H9 (cell line): Measurements from ENCODE around the gene ZNF786. TPM values are rescaled to one million over a fixed set of nuclear protein-coding genes. Genes with fewer than 3 reads are reported as not detected.
A peak's percentile ranks its signal among the peaks of the same experiment; 100 is the strongest.

Experiments
- DNase-seq: peaks from one replicate; pipeline ENCODE4 v3.0.0-alpha.2; 2017
- H2AFZ ChIP-seq: one replicate; pipeline ENCODE4 v1.6.1; 2013; ENCODE audit warnings: mild to moderate bottlenecking, low read length, control low read depth, moderate library complexity
- H2AK5ac ChIP-seq: 2 replicates; pipeline ENCODE4 v1.6.1; 2013; ENCODE audit warnings: low read length, control low read depth, mixed read lengths; ENCODE audit not compliant: insufficient read length
- H2BK120ac ChIP-seq: one replicate; pipeline ENCODE4 v1.6.1; 2013; ENCODE audit warnings: low read depth, mild to moderate bottlenecking, low read length, control low read depth, inconsistent platforms; ENCODE audit not compliant: poor library complexity, severe bottlenecking
- H2BK12ac ChIP-seq: 2 replicates; pipeline ENCODE4 v1.6.1; 2013; ENCODE audit warnings: low read length, control low read depth, mixed read lengths, low read depth; ENCODE audit not compliant: insufficient read length
- H2BK15ac ChIP-seq: 2 replicates; pipeline ENCODE4 v1.6.1; 2013; ENCODE audit warnings: low read depth, low read length, control low read depth
- H2BK20ac ChIP-seq: one replicate; pipeline ENCODE4 v1.6.1; 2013; ENCODE audit warnings: low read depth, mild to moderate bottlenecking, low read length, control low read depth, inconsistent platforms; ENCODE audit not compliant: poor library complexity, severe bottlenecking
- H2BK5ac ChIP-seq: 2 replicates; pipeline ENCODE4 v1.6.1; 2013; ENCODE audit warnings: low read length, control low read depth, mixed read lengths; ENCODE audit not compliant: insufficient read length
- H3K14ac ChIP-seq: 2 replicates; pipeline ENCODE4 v1.6.1; 2013; ENCODE audit warnings: low read length, control low read depth; ENCODE audit not compliant: insufficient read depth
- H3K18ac ChIP-seq: 2 replicates; pipeline ENCODE4 v1.6.1; 2013; ENCODE audit warnings: low read depth, mild to moderate bottlenecking, mixed read lengths, low read length, control low read depth; ENCODE audit not compliant: insufficient read length
- H3K23ac ChIP-seq: 2 replicates; pipeline ENCODE4 v1.6.1; 2013; ENCODE audit warnings: low read length, control low read depth, mixed read lengths, low read depth; ENCODE audit not compliant: insufficient read length
- H3K23me2 ChIP-seq: 2 replicates; pipeline ENCODE4 v1.6.1; 2013; ENCODE audit warnings: low read depth, mild to moderate bottlenecking, mixed read lengths, low read length, control low read depth; ENCODE audit not compliant: insufficient read length, poor library complexity, severe bottlenecking
- H3K27ac ChIP-seq: 2 replicates; pipeline ENCODE4 v1.5.1; 2013; ENCODE audit warnings: low read length, control low read depth, mixed read lengths, low read depth; ENCODE audit not compliant: insufficient read length
- H3K27me3 ChIP-seq: 2 replicates; pipeline ENCODE4 v1.6.1; 2013; ENCODE audit warnings: low read length, control low read depth, inconsistent platforms; ENCODE audit not compliant: insufficient read depth
- H3K4ac ChIP-seq: 2 replicates; pipeline ENCODE4 v1.6.1; 2013; ENCODE audit warnings: low read depth, mild to moderate bottlenecking, control low read depth, inconsistent platforms, low read length, moderate library complexity
- H3K4me1 ChIP-seq: 2 replicates; pipeline ENCODE4 v1.6.1; 2013; ENCODE audit warnings: low read length, control low read depth, inconsistent platforms; ENCODE audit not compliant: insufficient read depth
- H3K4me2 ChIP-seq: 2 replicates; pipeline ENCODE4 v1.6.1; 2013; ENCODE audit warnings: low read length, control low read depth, mixed read lengths; ENCODE audit not compliant: insufficient read length, insufficient read depth
- H3K56ac ChIP-seq: 2 replicates; pipeline ENCODE4 v1.6.1; 2013; ENCODE audit warnings: low read depth, mild to moderate bottlenecking, mixed read lengths, low read length, control low read depth; ENCODE audit not compliant: insufficient read length
- H3K79me1 ChIP-seq: 2 replicates; pipeline ENCODE4 v1.6.1; 2013; ENCODE audit warnings: low read depth, mild to moderate bottlenecking, moderate library complexity, low read length, control low read depth, inconsistent platforms; ENCODE audit not compliant: insufficient read depth, poor library complexity, severe bottlenecking
- H3K79me2 ChIP-seq: 2 replicates; pipeline ENCODE4 v1.6.1; 2013; ENCODE audit warnings: low read length, control low read depth, inconsistent platforms; ENCODE audit not compliant: insufficient read depth
- H3K9ac ChIP-seq: 2 replicates; pipeline ENCODE4 v1.6.1; 2013; ENCODE audit warnings: low read length, control low read depth, mixed read lengths; ENCODE audit not compliant: insufficient read length; ENCODE audit errors: extremely low read depth
- H3K9me3 ChIP-seq: one replicate; pipeline ENCODE4 v1.6.1; 2013; ENCODE audit warnings: low read depth, low read length, inconsistent platforms; ENCODE audit not compliant: control insufficient read depth
- H3T11ph ChIP-seq: one replicate; pipeline ENCODE4 v1.6.1; 2013; ENCODE audit warnings: mild to moderate bottlenecking, low read length, control low read depth, inconsistent platforms
- H4K20me1 ChIP-seq: one replicate; pipeline ENCODE4 v1.6.1; 2013; ENCODE audit not compliant: control insufficient read depth, insufficient read length, insufficient read depth
- H4K5ac ChIP-seq: 2 replicates; pipeline ENCODE4 v1.6.1; 2013; ENCODE audit warnings: low read depth, mild to moderate bottlenecking, mixed read lengths, low read length, control low read depth; ENCODE audit not compliant: insufficient read length
- H4K8ac ChIP-seq: replicated peaks from 2 replicates; pipeline ENCODE4 v1.6.1; 2013; ENCODE audit warnings: low read length, control low read depth, mixed read lengths, low read depth; ENCODE audit not compliant: insufficient read length
- H4K91ac ChIP-seq: 2 replicates; pipeline ENCODE4 v1.6.1; 2013; ENCODE audit warnings: low read depth, mild to moderate bottlenecking, moderate library complexity, mixed read lengths, low read length, control low read depth; ENCODE audit not compliant: insufficient read length
- H3K27ac Mint-ChIP-seq, 3 experiments: 2 replicates in 2 of 3; 3 replicates in 1 of 3; pipeline ENCODE4 v1.8.0; 2020 to 2021; ENCODE audit warnings: mixed read lengths in 3 of 3, mild to moderate bottlenecking in 1 of 3, moderate library complexity in 1 of 3
- H3K27me3 Mint-ChIP-seq: 2 replicates; pipeline ENCODE4 v1.8.0; 2021; ENCODE audit warnings: low read depth, mild to moderate bottlenecking, moderate library complexity, mixed read lengths
- H3K36me3 Mint-ChIP-seq, 3 experiments: 2 replicates in 2 of 3; 3 replicates in 1 of 3; pipeline ENCODE4 v1.8.0; 2020 to 2021; ENCODE audit warnings: low read depth in 3 of 3, mixed read lengths in 3 of 3; ENCODE audit not compliant: insufficient read depth in 1 of 3
- H3K4me1 Mint-ChIP-seq, 2 experiments: 2 replicates each; pipeline ENCODE4 v1.8.0; 2020; ENCODE audit warnings: mixed read lengths in 2 of 2
- H3K4me3 Mint-ChIP-seq, 2 experiments: 2 replicates in 1 of 2; 3 replicates in 1 of 2; pipeline ENCODE4 v1.8.0; 2020 to 2021; ENCODE audit warnings: mild to moderate bottlenecking in 2 of 2, mixed read lengths in 2 of 2, moderate library complexity in 1 of 2
- H3K9me3 Mint-ChIP-seq, 2 experiments: 2 replicates in 1 of 2; 3 replicates in 1 of 2; pipeline ENCODE4 v1.8.0; 2020; ENCODE audit warnings: mild to moderate bottlenecking in 2 of 2, mixed read lengths in 2 of 2, moderate library complexity in 1 of 2
- WGBS: extraction: QIAGEN DNeasy Blood & Tissue Kit; methylation state at CpG from one replicate; pipeline ENCODE4 v1.1.7; 2013; ENCODE audit warnings: missing lambda C conversion rate, low lambda C conversion rate, mixed read lengths; ENCODE audit not compliant: insufficient read length; ENCODE audit errors: extremely low coverage; 5-methylcytosine and 5-hydroxymethylcytosine counted together
- total RNA-seq: library from RNA; stranded (reverse); gene quantifications from 2 replicates; pipeline ENCODE4 v1.2.1, GENCODE V29; 2021
- TF ChIP-seq, protein P1 (sequence below): fragments of 200-600 bp; sonication (generic); conservative IDR thresholded peaks from 3 replicates; pipeline ENCODE4 v1.8.0; 2021; ENCODE audit warnings: antibody characterized with exemption, mild to moderate bottlenecking

The ZNF786 gene
- total RNA-seq, 1 experiment from 2014 or later = 25.1 TPM

- no peaks in the 10 kb centered on the region for H3K9me3 ChIP-seq
- Mint-ChIP-seq H3K4me1 (peaks cover 38% of the 10 kb centered on the region in 2 experiments), H3K27ac (peak within 1 kb of the TSS; percentile 85 to 92 (median 89)), H3K9me3 (no peaks in the 10 kb centered on the region), H3K27me3 (peaks cover 22% of the 10 kb centered on the region), H3K36me3 (peaks cover 3 to 17% (median 7%) of the 10 kb centered on the region in 3 experiments), H3K4me3 (peak within 1 kb of the TSS; percentile 93 to 96)
- H3K18ac ChIP-seq = peak within 1 kb of the TSS; percentile 70
- no peak within 1 kb of the TSS for H2BK20ac ChIP-seq
- H3T11ph ChIP-seq = no peak within 1 kb of the TSS
- H2BK15ac ChIP-seq = no peak within 1 kb of the TSS; the same call in 1 of the 2 replicates
- TF ChIP-seq, protein P1, sequence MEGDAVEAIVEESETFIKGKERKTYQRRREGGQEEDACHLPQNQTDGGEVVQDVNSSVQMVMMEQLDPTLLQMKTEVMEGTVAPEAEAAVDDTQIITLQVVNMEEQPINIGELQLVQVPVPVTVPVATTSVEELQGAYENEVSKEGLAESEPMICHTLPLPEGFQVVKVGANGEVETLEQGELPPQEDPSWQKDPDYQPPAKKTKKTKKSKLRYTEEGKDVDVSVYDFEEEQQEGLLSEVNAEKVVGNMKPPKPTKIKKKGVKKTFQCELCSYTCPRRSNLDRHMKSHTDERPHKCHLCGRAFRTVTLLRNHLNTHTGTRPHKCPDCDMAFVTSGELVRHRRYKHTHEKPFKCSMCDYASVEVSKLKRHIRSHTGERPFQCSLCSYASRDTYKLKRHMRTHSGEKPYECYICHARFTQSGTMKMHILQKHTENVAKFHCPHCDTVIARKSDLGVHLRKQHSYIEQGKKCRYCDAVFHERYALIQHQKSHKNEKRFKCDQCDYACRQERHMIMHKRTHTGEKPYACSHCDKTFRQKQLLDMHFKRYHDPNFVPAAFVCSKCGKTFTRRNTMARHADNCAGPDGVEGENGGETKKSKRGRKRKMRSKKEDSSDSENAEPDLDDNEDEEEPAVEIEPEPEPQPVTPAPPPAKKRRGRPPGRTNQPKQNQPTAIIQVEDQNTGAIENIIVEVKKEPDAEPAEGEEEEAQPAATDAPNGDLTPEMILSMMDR = peak; percentile 26; the same call in 1 of the 3 replicates
- DNase-seq = peak; percentile 100
- no peak within 1 kb of the TSS for H4K8ac ChIP-seq
- H2AFZ ChIP-seq = peak within 1 kb of the TSS; percentile 90
- no peak within 1 kb of the TSS for H3K27ac ChIP-seq
- peak within 1 kb of the TSS; percentile 99 for H3K4me2 ChIP-seq
- H3K23ac ChIP-seq = no peak within 1 kb of the TSS
- peak within 1 kb of the TSS; percentile 94 for H3K9ac ChIP-seq
- H3K23me2 ChIP-seq = peaks cover 6% of the 10 kb centered on the region
- no peaks in the 10 kb centered on the region for H4K20me1 ChIP-seq
- H3K56ac ChIP-seq = no peak within 1 kb of the TSS
- WGBS = no CpG with 5 or more reads among the region's 87 CpGs
- H3K79me1 ChIP-seq = peaks cover 2% of the 10 kb centered on the region
- no peak within 1 kb of the TSS for H4K91ac ChIP-seq
- H2BK12ac ChIP-seq = no peak within 1 kb of the TSS
- peak within 1 kb of the TSS; percentile 80 for H3K14ac ChIP-seq
- no peaks in the 10 kb centered on the region for H3K27me3 ChIP-seq
- H2AK5ac ChIP-seq = no peak within 1 kb of the TSS
- H3K4ac ChIP-seq = no peak within 1 kb of the TSS
- no peak within 1 kb of the TSS for H2BK5ac ChIP-seq
- H2BK120ac ChIP-seq = no peak within 1 kb of the TSS
- H3K79me2 ChIP-seq = peaks cover 27% of the 10 kb centered on the region; the same call in 1 of the 2 replicates
- no peak within 1 kb of the TSS for H4K5ac ChIP-seq
- H3K4me1 ChIP-seq = peaks cover 3% of the 10 kb centered on the region; the same call in 1 of the 2 replicates
Observed at GRCh38 chr7:149028346-149029109, 62.0 kb downstream of the ZNF786 start, which contains the start of gene PDIA4. Gene PDIA4 (minus strand): TSS chr7:149028505. CDS start chr7:149028408, 97 bp downstream.
